GM12891 (cell line): ENCODE measurements around the gene ME1.
"Not testable (repeated sequence)": the region's sequence is repeated elsewhere in the genome, so short reads cannot be mapped to it uniquely, and the experiment has no call there.

ENCODE experiments used
- DNase-seq: peaks from one replicate; pipeline ENCODE4 v3.0.0; 2011; ENCODE audit warnings: low spot score; ENCODE audit not compliant: insufficient read length
- FAIRE-seq: peaks from 2 replicates; lab custom pipeline; 2011; peaks lifted over from hg19 to GRCh38; lab: Jason Lieb, UNC
- PAX5 ChIP-seq: IDR thresholded peaks from 2 replicates; pipeline ENCODE4 v1.6.1; 2011; ENCODE audit warnings: low read length, moderate library complexity, mild to moderate bottlenecking; ENCODE audit not compliant: insufficient read depth, severe bottlenecking
- POLR2A ChIP-seq: IDR thresholded peaks from 2 replicates; pipeline ENCODE4 v1.6.1; 2011; ENCODE audit warnings: low read depth, low read length, control low read depth
- POLR2AphosphoS5 ChIP-seq: IDR thresholded peaks from 2 replicates; pipeline ENCODE4 v1.6.1; 2011; ENCODE audit warnings: low read depth, low read length, control low read depth
- POU2F2 ChIP-seq: IDR thresholded peaks from 2 replicates; pipeline ENCODE4 v1.6.1; 2011; ENCODE audit warnings: low read depth, mild to moderate bottlenecking, control low read depth, low read length, moderate library complexity
- SPI1 ChIP-seq: IDR thresholded peaks from 2 replicates; pipeline ENCODE4 v1.6.1; 2011; ENCODE audit warnings: low read depth, low read length, control low read depth
- TAF1 ChIP-seq: IDR thresholded peaks from 2 replicates; pipeline ENCODE4 v1.6.1; 2011; ENCODE audit warnings: low read depth, low read length, control low read depth

Gene ME1

GRCh38 chr6:83466328-83466727 is 35.5 kb upstream of the ME1 start:
- FAIRE-seq (no peak), DNase-seq (no peak)
- no peak for TF ChIP-seq TAF1
- no peak for TF ChIP-seq PAX5
- no peak for TF ChIP-seq POLR2AphosphoS5
- TF ChIP-seq POLR2A, result no peak
- TF ChIP-seq POU2F2, result no peak
- TF ChIP-seq SPI1, result no peak

- FAIRE-seq (no peak), DNase-seq (no peak)
- TF ChIP-seq TAF1, result no peak
- no peak for TF ChIP-seq PAX5
- TF ChIP-seq POU2F2, result no peak
- no peak for TF ChIP-seq POLR2AphosphoS5
- TF ChIP-seq SPI1, result no peak
- no peak for TF ChIP-seq POLR2A
These were observed 33.7 kb upstream of the ME1 start for GRCh38 chr6:83464381-83465140.

GRCh38 chr6:83463886-83464285 is 33.0 kb upstream of the ME1 start:
- TF ChIP-seq TAF1, result no peak
- TF ChIP-seq POLR2AphosphoS5, result no peak
- no peak for TF ChIP-seq PAX5
- no peak for TF ChIP-seq POLR2A
- TF ChIP-seq POU2F2, result no peak
- TF ChIP-seq SPI1, result no peak
- no peak for FAIRE-seq

GRCh38 chr6:83462524-83462923 is 31.7 kb upstream of the ME1 start:
- DNase-seq, result no peak
- TF ChIP-seq POLR2AphosphoS5 (no peak), SPI1 (no peak), TAF1 (no peak), PAX5 (no peak), POLR2A (no peak), POU2F2 (no peak)
- no peak for FAIRE-seq

More at GRCh38 chr6:83463886-83464285, 33.0 kb upstream of the ME1 start:
- no peak for DNase-seq

GRCh38 chr6:83461438-83461837 is 30.6 kb upstream of the ME1 start:
- DNase-seq (no peak), FAIRE-seq (no peak)

GRCh38 chr6:83459663-83460062 is 28.8 kb upstream of the ME1 start:
- DNase-seq (no peak), FAIRE-seq (no peak)
- TF ChIP-seq POLR2AphosphoS5 (no peak), SPI1 (no peak), POLR2A (no peak), POU2F2 (no peak), TAF1 (no peak), PAX5 (no peak)

More at GRCh38 chr6:83461438-83461837, 30.6 kb upstream of the ME1 start:
- TF ChIP-seq POLR2A (no peak), PAX5 (no peak), SPI1 (no peak), POLR2AphosphoS5 (no peak), TAF1 (no peak)

GRCh38 chr6:83450015-83450414 is 19.2 kb upstream of the ME1 start:
- DNase-seq, FAIRE-seq: not testable (repeated sequence)

GRCh38 chr6:83444086-83444699 is 13.3 kb upstream of the ME1 start:
- FAIRE-seq, DNase-seq: not testable (repeated sequence)

- FAIRE-seq, result no peak
- no peak for DNase-seq
- no peak for TF ChIP-seq POLR2A
- TF ChIP-seq POLR2AphosphoS5, result no peak
- no peak for TF ChIP-seq POU2F2
- TF ChIP-seq SPI1, result no peak
- no peak for TF ChIP-seq PAX5
- TF ChIP-seq TAF1, result no peak
These were observed 12.7 kb upstream of the ME1 start for GRCh38 chr6:83443516-83443915.

GRCh38 chr6:83442752-83443151 is 11.9 kb upstream of the ME1 start:
- FAIRE-seq (no peak), DNase-seq (no peak)
- TF ChIP-seq POLR2A (no peak), TAF1 (no peak), POU2F2 (no peak), PAX5 (no peak), POLR2AphosphoS5 (no peak)

- no peak for FAIRE-seq
These were observed 8.3 kb upstream of the ME1 start for GRCh38 chr6:83439201-83439600.

More at GRCh38 chr6:83439201-83439600, 8.3 kb upstream of the ME1 start:
- no peak for TF ChIP-seq POLR2A
- no peak for TF ChIP-seq SPI1
- no peak for TF ChIP-seq TAF1
- TF ChIP-seq POU2F2, result no peak
- no peak for TF ChIP-seq POLR2AphosphoS5
- no peak for TF ChIP-seq PAX5
- no peak for DNase-seq
